Breast epithelium (tissue), 3 donors: ENCODE results near the gene WWOX.

Source experiments
- CTCF ChIP-seq, 3 donors: fragments of 450-650 bp; IDR thresholded peaks; one replicate each; pipeline ENCODE4 v1.5.1; 2016 to 2017; ENCODE audit warnings: antibody characterized with exemption in 3 of 3, mild to moderate bottlenecking in 3 of 3, moderate library complexity in 3 of 3
- POLR2A ChIP-seq: fragments of 450-650 bp; IDR thresholded peaks from one replicate; pipeline ENCODE4 v1.6.1; 2016; ENCODE audit warnings: antibody characterized with exemption, mild to moderate bottlenecking, moderate library complexity
- POLR2AphosphoS5 ChIP-seq, 3 donors: sonication (generic); formaldehyde crosslinking; IDR thresholded peaks; one replicate each; pipeline ENCODE4 v1.6.1; 2017; ENCODE audit warnings: antibody characterized with exemption in 3 of 3

GRCh38 chr16:78487471-78487870 lies 388.0 kb downstream of the WWOX start:
- no peak for TF ChIP-seq POLR2AphosphoS5 (IDR thresholded peaks at IDR 0.05)
- TF ChIP-seq CTCF (IDR thresholded peaks at IDR 0.05) = no peak
- TF ChIP-seq POLR2A = no peak
